CMK (cell line): Measurements from ENCODE around the gene IRAK2.

Experiments
- DNase-seq: peaks from one replicate; pipeline ENCODE4 v3.0.0-alpha.2; 2010; ENCODE audit warnings: low read depth

The IRAK2 gene

GRCh38 chr3:10281951-10282350, 117.2 kb downstream of the IRAK2 start:
- no peak for DNase-seq

GRCh38 chr3:10283638-10284037, 118.9 kb downstream of the IRAK2 start:
- DNase-seq, result no peak

GRCh38 chr3:10284496-10284895, 119.8 kb downstream of the IRAK2 start:
- DNase-seq, result no peak

GRCh38 chr3:10285272-10286132, 120.8 kb downstream of the IRAK2 start:
- DNase-seq, result no peak

- DNase-seq, result no peak
Observed at GRCh38 chr3:10286133-10286524, 121.4 kb downstream of the IRAK2 start.

GRCh38 chr3:10286596-10287295, 122.0 kb downstream of the IRAK2 start:
- DNase-seq, result no peak

- no peak for DNase-seq
Observed at GRCh38 chr3:10287936-10288574, 123.3 kb downstream of the IRAK2 start.

- no peak for DNase-seq
Observed at GRCh38 chr3:10288575-10288960, 123.8 kb downstream of the IRAK2 start.

- DNase-seq, result no peak
Observed at GRCh38 chr3:10289077-10289476, 124.4 kb downstream of the IRAK2 start.

GRCh38 chr3:10289787-10290355, 125.2 kb downstream of the IRAK2 start:
- DNase-seq, result no peak

GRCh38 chr3:10290481-10291176, 125.9 kb downstream of the IRAK2 start:
- DNase-seq, result no peak

GRCh38 chr3:10291641-10292040, 126.9 kb downstream of the IRAK2 start:
- no peak for DNase-seq

- peak; percentile 84 for DNase-seq
Observed at GRCh38 chr3:10292505-10293419, 128.0 kb downstream of the IRAK2 start, which contains the start of gene GHRL. GHRL (minus strand) TSS chr3:10292947; CDS start chr3:10290180, 2,767 bp downstream.
